Astrocyte of the cerebellum (primary cell): ENCODE measurements around the gene CCDC127.

ENCODE experiments used
- DNase-seq: peaks from one replicate; pipeline ENCODE4 v3.0.0-alpha.2; 2011; ENCODE audit warnings: low read depth
- H3K4me3 ChIP-seq: 2 replicates; pipeline ENCODE4 v1.5.1; 2011; ENCODE audit warnings: mild to moderate bottlenecking, low read depth, low read length, moderate library complexity
- CTCF ChIP-seq: IDR thresholded peaks from 2 replicates; pipeline ENCODE4 v1.5.1; 2012; ENCODE audit warnings: low read length, low read depth, moderate library complexity, mild to moderate bottlenecking; ENCODE audit errors: missing control alignments
- in situ Hi-C: cut with HindIII; loops from 2 replicates; pipeline ENCODE4 v1.10.0; 2017; ENCODE audit warnings: low sequenced_read_pairs

The CCDC127 gene

GRCh38 chr5:162565-163337 lies 55.2 kb downstream of the CCDC127 start:
- no peak for TF ChIP-seq CTCF

GRCh38 chr5:162190-162564 lies 55.8 kb downstream of the CCDC127 start:
- no peak for TF ChIP-seq CTCF

More at GRCh38 chr5:162565-163337, 55.2 kb downstream of the CCDC127 start:
- in situ Hi-C loops, result no loop called here
- DNase-seq, result no peak
- no peak overlapping the region for H3K4me3 ChIP-seq

GRCh38 chr5:161803-162110 lies 56.2 kb downstream of the CCDC127 start:
- TF ChIP-seq CTCF, result no peak
- no peak overlapping the region for H3K4me3 ChIP-seq
- DNase-seq, result no peak
- in situ Hi-C loops, result no loop called here

More at GRCh38 chr5:162190-162564, 55.8 kb downstream of the CCDC127 start:
- in situ Hi-C loops, result no loop called here
- no peak overlapping the region for H3K4me3 ChIP-seq
- DNase-seq, result no peak

GRCh38 chr5:160921-161802 lies 56.8 kb downstream of the CCDC127 start:
- no peak overlapping the region for H3K4me3 ChIP-seq
- no peak for DNase-seq
- in situ Hi-C loops, result no loop called here
- TF ChIP-seq CTCF, result no peak

- in situ Hi-C loops, result no loop called here
- H3K4me3 ChIP-seq, result no peak overlapping the region
- no peak for TF ChIP-seq CTCF
- DNase-seq, result peak; percentile 70
Measured at GRCh38 chr5:160173-160510, 57.8 kb downstream of the CCDC127 start.

GRCh38 chr5:159448-160172 lies 58.3 kb downstream of the CCDC127 start:
- DNase-seq, result peak; percentile 91
- in situ Hi-C loops, result no loop called here
- TF ChIP-seq CTCF, result no peak
- no peak overlapping the region for H3K4me3 ChIP-seq
